Lower lobe of right lung (tissue), 2 donors: ENCODE results near the gene ZNF594. TPM values are rescaled to one million over a fixed set of nuclear protein-coding genes. Genes with fewer than 3 reads are reported as not detected.
"Not testable (repeated sequence)": the region's sequence is repeated elsewhere in the genome, so short reads cannot be mapped to it uniquely, and the experiment has no call there.

Source experiments
- ATAC-seq, 2 donors: fragments of 200-7000 bp; cut with Tn5 transposase; one replicate each; pipeline ENCODE4 v1.9.1; 2020 to 2022; ENCODE audit warnings: mild to moderate bottlenecking in 2 of 2, moderate library complexity in 2 of 2
- DNase-seq: peaks from one replicate; pipeline ENCODE4 v3.0.0-alpha.2; 2020
- H3K27ac ChIP-seq: fragments of 200-600 bp; one replicate; pipeline ENCODE4 v1.8.0; 2022
- H3K27me3 ChIP-seq: fragments of 200-600 bp; one replicate; pipeline ENCODE4 v1.8.0; 2022; ENCODE audit warnings: low read depth
- H3K36me3 ChIP-seq: fragments of 200-600 bp; one replicate; pipeline ENCODE4 v1.8.0; 2022; ENCODE audit warnings: mild to moderate bottlenecking
- H3K4me1 ChIP-seq: fragments of 200-600 bp; one replicate; pipeline ENCODE4 v1.8.0; 2022
- H3K4me3 ChIP-seq: fragments of 200-600 bp; one replicate; pipeline ENCODE4 v1.8.0; 2022; ENCODE audit warnings: mild to moderate bottlenecking
- H3K9me3 ChIP-seq: fragments of 200-600 bp; one replicate; pipeline ENCODE4 v1.8.0; 2022
- intact Hi-C: fragments of 100-400 bp; cut with DNase I; formaldehyde crosslinking; loops from one replicate; pipeline ENCODE4 v1.11.0; 2022
- total RNA-seq: library from RNA; stranded (reverse); fragmentation: NEBNext Ultra II Directional; extraction: Animal tissue kit (Norgen Biotek cat#: 25700); gene quantifications from one replicate; pipeline ENCODE4 v1.2.1, GENCODE V29; 2021
- TF ChIP-seq, protein P1 (sequence below): fragments of 200-600 bp; IDR thresholded peaks from one replicate; pipeline ENCODE4 v1.8.0; 2022; ENCODE audit warnings: antibody characterized with exemption, mild to moderate bottlenecking
- donor health status: DM: no; HTN: yes; CAD: no; lungs with severe emphysema.

ZNF594 gene
- total RNA-seq, 1 donor from 2014 or later = 8.7 TPM

- peak; percentile 2 for DNase-seq
- Histone ChIP-seq H3K27ac (no peak overlapping the region), H3K9me3 (no peaks in the 10 kb centered on the region), H3K36me3 (peaks cover 39% of the 10 kb centered on the region), H3K4me3 (no peak overlapping the region), H3K4me1 (no peaks in the 10 kb centered on the region), H3K27me3 (no peaks in the 10 kb centered on the region)
- intact Hi-C loops = no loop called here
- no peak for ATAC-seq
- TF ChIP-seq, protein P1, sequence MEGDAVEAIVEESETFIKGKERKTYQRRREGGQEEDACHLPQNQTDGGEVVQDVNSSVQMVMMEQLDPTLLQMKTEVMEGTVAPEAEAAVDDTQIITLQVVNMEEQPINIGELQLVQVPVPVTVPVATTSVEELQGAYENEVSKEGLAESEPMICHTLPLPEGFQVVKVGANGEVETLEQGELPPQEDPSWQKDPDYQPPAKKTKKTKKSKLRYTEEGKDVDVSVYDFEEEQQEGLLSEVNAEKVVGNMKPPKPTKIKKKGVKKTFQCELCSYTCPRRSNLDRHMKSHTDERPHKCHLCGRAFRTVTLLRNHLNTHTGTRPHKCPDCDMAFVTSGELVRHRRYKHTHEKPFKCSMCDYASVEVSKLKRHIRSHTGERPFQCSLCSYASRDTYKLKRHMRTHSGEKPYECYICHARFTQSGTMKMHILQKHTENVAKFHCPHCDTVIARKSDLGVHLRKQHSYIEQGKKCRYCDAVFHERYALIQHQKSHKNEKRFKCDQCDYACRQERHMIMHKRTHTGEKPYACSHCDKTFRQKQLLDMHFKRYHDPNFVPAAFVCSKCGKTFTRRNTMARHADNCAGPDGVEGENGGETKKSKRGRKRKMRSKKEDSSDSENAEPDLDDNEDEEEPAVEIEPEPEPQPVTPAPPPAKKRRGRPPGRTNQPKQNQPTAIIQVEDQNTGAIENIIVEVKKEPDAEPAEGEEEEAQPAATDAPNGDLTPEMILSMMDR = no peak
Observed at GRCh38 chr17:5219536-5219935, 27.9 kb upstream of the ZNF594 start.

DNA sequence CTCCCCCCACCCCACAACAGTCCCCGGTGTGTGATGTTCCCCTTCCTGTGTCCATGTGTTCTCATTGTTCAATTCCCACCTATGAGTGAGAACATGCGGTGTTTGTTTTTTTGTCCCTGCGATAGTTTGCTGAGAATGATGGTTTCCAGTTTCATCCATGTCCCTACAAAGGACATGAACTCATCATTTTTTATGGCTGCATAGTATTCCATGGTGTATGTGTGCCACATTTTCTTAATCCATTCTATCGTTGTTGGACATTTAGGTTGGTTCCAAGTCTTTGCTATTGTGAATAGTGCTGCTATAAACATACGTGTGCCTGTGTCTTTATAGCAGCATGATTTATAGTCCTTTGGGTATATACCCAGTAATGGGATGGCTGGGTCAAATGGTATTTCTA is 25.9 kb upstream of the ZNF594 start:
- H3K4me3 ChIP-seq, intact Hi-C loops, ATAC-seq, H3K4me1 ChIP-seq, H3K27me3 ChIP-seq, H3K27ac ChIP-seq, H3K9me3 ChIP-seq, DNase-seq: not testable (repeated sequence)
- H3K36me3 ChIP-seq = peaks cover 39% of the 10 kb centered on the region

DNA sequence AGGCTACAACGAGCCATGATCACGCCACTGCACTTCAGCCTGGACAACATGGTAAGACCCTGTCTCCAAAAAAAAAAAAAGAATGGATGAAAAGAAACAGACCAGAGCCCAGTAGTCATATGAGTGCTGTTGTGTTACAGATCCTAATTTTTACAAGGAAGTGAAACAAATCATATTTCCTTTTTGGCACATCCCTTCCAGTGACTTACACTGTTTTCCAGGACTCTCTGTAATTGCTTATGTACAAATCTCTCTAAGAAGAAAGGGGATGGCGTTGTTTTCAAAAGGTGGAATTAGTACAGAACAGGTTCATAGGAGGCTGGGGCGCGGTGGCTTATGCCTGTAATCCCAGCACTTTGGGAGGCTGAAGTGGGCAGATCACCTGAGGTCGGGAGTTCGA is 19.8 kb upstream of the ZNF594 start:
- DNase-seq = peak; percentile 26
- Histone ChIP-seq H3K4me1 (no peaks in the 10 kb centered on the region), H3K9me3 (no peaks in the 10 kb centered on the region), H3K4me3 (no peak overlapping the region), H3K27me3 (no peaks in the 10 kb centered on the region), H3K36me3 (peaks cover 41% of the 10 kb centered on the region), H3K27ac (no peak overlapping the region)
- intact Hi-C loops = no loop called here
- TF ChIP-seq, protein P1 = no peak
- ATAC-seq = peak in 1 of 2 donors; percentile 28

- DNase-seq = peak; percentile 4
- Histone ChIP-seq H3K4me3 (no peak overlapping the region), H3K27ac (no peak overlapping the region), H3K9me3 (no peaks in the 10 kb centered on the region), H3K27me3 (no peaks in the 10 kb centered on the region), H3K4me1 (no peaks in the 10 kb centered on the region), H3K36me3 (peaks cover 35% of the 10 kb centered on the region)
- intact Hi-C loops = no loop called here
- TF ChIP-seq, protein P1 = no peak
- ATAC-seq = no peak
Observed at GRCh38 chr17:5210614-5211252, 19.1 kb upstream of the ZNF594 start.

- H3K27me3 ChIP-seq = no peaks in the 10 kb centered on the region
- ATAC-seq (no peak), DNase-seq (no peak)
- H3K36me3 ChIP-seq = peaks cover 29% of the 10 kb centered on the region
- TF ChIP-seq, protein P1 = no peak
- intact Hi-C loops = no loop called here
- no peaks in the 10 kb centered on the region for H3K4me1 ChIP-seq
- H3K27ac ChIP-seq = no peak overlapping the region
- H3K4me3 ChIP-seq = no peak overlapping the region
- H3K9me3 ChIP-seq = no peaks in the 10 kb centered on the region
Observed at GRCh38 chr17:5210091-5210490, 18.4 kb upstream of the ZNF594 start.

DNA sequence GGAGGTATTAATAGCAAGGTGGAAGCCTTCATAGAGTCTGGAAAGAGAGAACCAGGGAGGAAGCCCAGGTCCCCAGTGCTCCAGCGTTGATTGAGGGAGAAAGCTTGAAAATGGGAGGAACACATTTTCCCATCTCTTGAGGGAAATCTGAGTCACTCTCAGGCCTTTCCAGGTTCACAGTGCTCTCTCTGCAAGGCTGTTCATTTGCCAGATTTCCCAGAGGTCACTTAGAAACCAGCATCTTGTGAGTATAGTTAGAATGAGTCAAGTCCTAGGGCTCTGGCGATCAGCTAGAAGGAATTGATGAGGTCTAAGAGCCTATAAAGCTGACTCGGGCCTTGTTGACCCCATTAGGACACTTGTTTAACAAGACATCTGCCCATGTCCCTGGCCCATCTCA is 17.7 kb upstream of the ZNF594 start:
- Histone ChIP-seq H3K27me3 (no peaks in the 10 kb centered on the region), H3K9me3 (no peaks in the 10 kb centered on the region), H3K36me3 (peaks cover 22% of the 10 kb centered on the region), H3K27ac (no peak overlapping the region), H3K4me3 (no peak overlapping the region), H3K4me1 (no peaks in the 10 kb centered on the region)
- intact Hi-C loops = no loop called here
- TF ChIP-seq, protein P1 = no peak
- ATAC-seq (no peak), DNase-seq (peak; percentile 14)
